ENCODE data around the gene SAE1. TPM values are rescaled to one million over a fixed set of nuclear protein-coding genes. Genes with fewer than 3 reads are reported as not detected.

SAE1 gene
- total RNA-seq (2012; rRNA removed) (184 and 192 TPM in 2 replicates), polyA plus RNA-seq (2012; rRNA removed) (137 and 165 TPM in 2 replicates), Bru-seq, nascent RNA (percentile 88 among the genes with signal in this experiment), BruChase-seq, experiment 1, labeled RNA remaining after a 6-hour chase (percentile 93 among the genes with signal in this experiment), BruChase-seq, experiment 2, labeled RNA remaining after a 2-hour chase (percentile 85 among the genes with signal in this experiment)
- polyA plus RNA-seq (2012; cell fraction: cytosol; rRNA removed): 96.8 and 106 TPM in 2 replicates
- polyA plus RNA-seq (2012; cell fraction: nucleus; rRNA removed; ENCODE audit: low replicate concordance): 45.0 and 63.3 TPM in 2 replicates
- long read RNA-seq, transcript SAE1-202 (8 exons, 1,851 nt): minor isoform, 11 of 209 reads
- long read RNA-seq, transcript SAE1-201 (9 exons, 2,049 nt): major isoform, 117 of 209 reads
- long read RNA-seq, partial matches to known transcripts: 14 of 209 reads
- long read RNA-seq, other reads (novel, unspliced or antisense): 65 of 209 reads

DNA sequence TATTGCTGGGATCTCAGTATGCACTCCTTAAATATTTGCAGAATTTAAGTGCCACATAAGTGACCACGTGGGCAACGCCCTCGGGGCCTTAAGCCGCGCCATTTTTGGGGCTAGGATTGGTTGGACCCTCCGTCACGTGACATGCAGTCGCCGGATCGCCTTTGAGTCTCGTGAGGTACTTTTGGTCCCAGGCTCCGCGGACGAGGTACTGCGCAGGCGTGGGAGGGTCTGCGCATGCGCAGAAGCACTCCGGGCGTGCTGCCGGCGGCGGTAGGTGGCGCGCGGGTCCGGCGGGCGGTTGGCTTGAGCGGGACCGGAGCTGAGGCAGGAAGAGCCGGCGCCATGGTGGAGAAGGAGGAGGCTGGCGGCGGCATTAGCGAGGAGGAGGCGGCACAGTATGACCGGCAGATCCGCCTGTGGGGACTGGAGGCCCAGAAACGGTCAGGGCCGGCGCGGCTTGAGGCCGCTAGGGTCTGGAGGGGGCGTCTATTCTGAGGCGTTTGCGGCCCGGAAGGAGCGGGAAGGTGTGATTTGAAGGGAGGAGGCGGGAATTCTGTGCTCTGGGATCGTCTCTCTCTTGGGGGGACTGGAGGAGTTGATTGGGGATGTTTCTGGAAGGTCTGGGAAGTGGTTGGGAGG lies at the start of gene SAE1:
Gene SAE1 (plus strand): TSS at position 247 of the 639 bp plus-strand sequence. CDS start 96 bp downstream, at position 343.
- H3K4ac ChIP-seq (ENCODE audit: low read depth, low read length): peak within 1 kb of the TSS; percentile 95
- H3K27me3 ChIP-seq (ENCODE audit: control insufficient read depth, insufficient read depth, low read length): no peaks in the 10 kb centered on the region
- H3K18ac ChIP-seq (ENCODE audit: low read depth, low read length): peak within 1 kb of the TSS; percentile 34
- H2BK120ac ChIP-seq (ENCODE audit: low read depth, low read length): peak within 1 kb of the TSS; percentile 78
- H3K4me3 ChIP-seq (ENCODE audit: insufficient read depth, low read depth, low read length): peak within 1 kb of the TSS; percentile 79
- H4K8ac ChIP-seq (ENCODE audit: low read depth in 2 of 2, low read length in 2 of 2): peak within 1 kb of the TSS; percentile 54 to 98
- peaks cover 14% of the 10 kb centered on the region for H3K4me1 ChIP-seq (ENCODE audit: control insufficient read depth, insufficient read depth, low read length)
- peak within 1 kb of the TSS; percentile 53; the same call in 2 of the 3 replicates for H2BK15ac ChIP-seq (ENCODE audit: low read depth, low read length)
- H2AK5ac ChIP-seq (ENCODE audit: low read depth, low read length): peak within 1 kb of the TSS; percentile 97
- peak; percentile 86; the same call in 1 of the 2 replicates for TF ChIP-seq MXI1 (IDR thresholded peaks at IDR 0.05; ENCODE audit: borderline replicate concordance, low read depth, low read length)
- TF ChIP-seq MAFK (IDR thresholded peaks at IDR 0.05; ENCODE audit: low read depth, low read length): no peak
- TF ChIP-seq, protein P1, sequence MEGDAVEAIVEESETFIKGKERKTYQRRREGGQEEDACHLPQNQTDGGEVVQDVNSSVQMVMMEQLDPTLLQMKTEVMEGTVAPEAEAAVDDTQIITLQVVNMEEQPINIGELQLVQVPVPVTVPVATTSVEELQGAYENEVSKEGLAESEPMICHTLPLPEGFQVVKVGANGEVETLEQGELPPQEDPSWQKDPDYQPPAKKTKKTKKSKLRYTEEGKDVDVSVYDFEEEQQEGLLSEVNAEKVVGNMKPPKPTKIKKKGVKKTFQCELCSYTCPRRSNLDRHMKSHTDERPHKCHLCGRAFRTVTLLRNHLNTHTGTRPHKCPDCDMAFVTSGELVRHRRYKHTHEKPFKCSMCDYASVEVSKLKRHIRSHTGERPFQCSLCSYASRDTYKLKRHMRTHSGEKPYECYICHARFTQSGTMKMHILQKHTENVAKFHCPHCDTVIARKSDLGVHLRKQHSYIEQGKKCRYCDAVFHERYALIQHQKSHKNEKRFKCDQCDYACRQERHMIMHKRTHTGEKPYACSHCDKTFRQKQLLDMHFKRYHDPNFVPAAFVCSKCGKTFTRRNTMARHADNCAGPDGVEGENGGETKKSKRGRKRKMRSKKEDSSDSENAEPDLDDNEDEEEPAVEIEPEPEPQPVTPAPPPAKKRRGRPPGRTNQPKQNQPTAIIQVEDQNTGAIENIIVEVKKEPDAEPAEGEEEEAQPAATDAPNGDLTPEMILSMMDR (conservative IDR thresholded peaks at IDR 0.05; ENCODE audit: low read depth, low read length): peak; percentile 65
- no peak for TF ChIP-seq RFX5 (IDR thresholded peaks at IDR 0.05; ENCODE audit: low read depth, low read length)
- TF ChIP-seq BHLHE40 (IDR thresholded peaks at IDR 0.05; ENCODE audit: low read depth, low read length): peak; percentile 99
- no peak; the same call in 1 of the 2 replicates for TF ChIP-seq MAZ (IDR thresholded peaks at IDR 0.05; ENCODE audit: borderline replicate concordance, low read depth, low read length)
- no peak for TF ChIP-seq CHD1 (IDR thresholded peaks at IDR 0.05; ENCODE audit: low read depth, low read length)
- TF ChIP-seq SMC3 (IDR thresholded peaks at IDR 0.05; ENCODE audit: low read depth, low read length): peak; percentile 12; the same call in 1 of the 2 replicates
- TF ChIP-seq POLR2A (IDR thresholded peaks at IDR 0.05; ENCODE audit: low read depth, low read length): peak; percentile 84
- TF ChIP-seq, protein P2, sequence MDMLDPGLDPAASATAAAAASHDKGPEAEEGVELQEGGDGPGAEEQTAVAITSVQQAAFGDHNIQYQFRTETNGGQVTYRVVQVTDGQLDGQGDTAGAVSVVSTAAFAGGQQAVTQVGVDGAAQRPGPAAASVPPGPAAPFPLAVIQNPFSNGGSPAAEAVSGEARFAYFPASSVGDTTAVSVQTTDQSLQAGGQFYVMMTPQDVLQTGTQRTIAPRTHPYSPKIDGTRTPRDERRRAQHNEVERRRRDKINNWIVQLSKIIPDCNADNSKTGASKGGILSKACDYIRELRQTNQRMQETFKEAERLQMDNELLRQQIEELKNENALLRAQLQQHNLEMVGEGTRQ (IDR thresholded peaks at IDR 0.05; ENCODE audit: low read depth, low read length): peak; percentile 99
- peak; percentile 41; the same call in 1 of the 2 replicates for TF ChIP-seq FOS (IDR thresholded peaks at IDR 0.05; ENCODE audit: low read depth, low read length)
- TF ChIP-seq RAD21 (IDR thresholded peaks at IDR 0.05; ENCODE audit: low read length): peak; percentile 38; the same call in 1 of the 2 replicates
- no peak for TF ChIP-seq RCOR1 (IDR thresholded peaks at IDR 0.05; ENCODE audit: insufficient replicate concordance, low read length)
- peaks cover 0 to 31% of the 10 kb centered on the region in 2 experiments; a peak in 2 of 4 replicates for H3K79me1 ChIP-seq (ENCODE audit: low read depth in 1 of 2, low read length in 2 of 2)
- CTCF ChIA-PET: interaction anchor here (0.6 to 1.9 kb wide), 7 partner anchors 9 to 140 kb away, joined by 3 to 14 read pairs (median 3); partner anchors contain the start of gene CCDC9
- no peaks in the 10 kb centered on the region for H3K9me3 ChIP-seq (ENCODE audit: control insufficient read depth, insufficient read depth, low read length)
- H3K36me3 ChIP-seq (ENCODE audit: control insufficient read depth, insufficient read depth, low read length): peaks cover 3% of the 10 kb centered on the region; the same call in 1 of the 2 replicates
- POLR2A ChIA-PET (ENCODE audit: unreplicated experiment): interaction anchor here (1.4 kb wide), 1 partner anchor 17 kb away, joined by 8 read pairs; the partner anchor contains the start of gene ZC3H4
- peak within 1 kb of the TSS; percentile 100 for H2AK9ac ChIP-seq (replicated peaks; ENCODE audit: low read depth, low read length, poor library complexity)
- peak within 1 kb of the TSS; percentile 88 for H2BK5ac ChIP-seq (ENCODE audit: low read depth, low read length, poor library complexity, severe bottlenecking)
- peaks cover 4% of the 10 kb centered on the region for H3K9me1 ChIP-seq (ENCODE audit: insufficient read depth, low read length)
- ATAC-seq (ENCODE audit: low read depth) (peak; percentile 88), DNase-seq (peak; percentile 99)
- peaks cover 43% of the 10 kb centered on the region for H4K20me1 ChIP-seq (ENCODE audit: insufficient read depth, low read length)
- H2AFZ ChIP-seq (replicated peaks; ENCODE audit: low read length, poor library complexity): peak within 1 kb of the TSS; percentile 97
- H3K14ac ChIP-seq (replicated peaks; ENCODE audit: low read depth, low read length): peak within 1 kb of the TSS; percentile 97
- peak within 1 kb of the TSS; percentile 51; the same call in 1 of the 2 replicates for H2BK20ac ChIP-seq (ENCODE audit: low read depth, low read length)
- dilution Hi-C loops (cut with HindIII; ENCODE audit: low sequenced_read_pairs, unreplicated experiment): no loop called here
- peak within 1 kb of the TSS; percentile 96 for H3K23ac ChIP-seq (ENCODE audit: low read depth, low read length)
- peak within 1 kb of the TSS; percentile 83 for H3K56ac ChIP-seq (ENCODE audit: extremely low read depth, insufficient read depth, low read length)
- in situ Hi-C loops (cut with MboI; ENCODE audit: low sequenced_read_pairs): no loop called here
- peak within 1 kb of the TSS; percentile 88 for H4K91ac ChIP-seq (ENCODE audit: insufficient read depth, low read depth, low read length)
- intact Hi-C loops (cut with micrococcal nuclease): loop anchor here (5.0 kb wide), 1 partner anchor 112 kb away; no protein-coding TSS in a partner anchor
- peak within 1 kb of the TSS; percentile 88 for H3K27ac ChIP-seq (ENCODE audit: insufficient read depth, low read length)
- 0% methylated on average over 26 of the region's 51 CpGs; no CpG with 5 or more reads in 1 of the 2 experiments for WGBS, 2 experiments (ENCODE audit: extremely low coverage in 2 of 2, insufficient read length in 1 of 2)
- peak within 1 kb of the TSS; percentile 87 for H3K4me2 ChIP-seq (ENCODE audit: low read depth, low read length)
- H4K5ac ChIP-seq (ENCODE audit: low read depth, low read length): peak within 1 kb of the TSS; percentile 58
- peak within 1 kb of the TSS; percentile 83 for H3K9ac ChIP-seq (ENCODE audit: low read depth, low read length)
- BruUV-seq (replicated peaks): no TSS peak

Data from IMR-90 (cell line).